ENCODE data around the gene GCA.

- TF ChIP-seq CTCF (IDR thresholded peaks at IDR 0.05) (no peak), POLR2A (IDR thresholded peaks at IDR 0.05) (no peak)
Observed at GRCh38 chr2:162382278-162382677, 38.3 kb downstream of the GCA start.
